Astrocyte (in vitro differentiated cells and primary cell): ENCODE data around the gene TLL2. TPM values are rescaled to one million over a fixed set of nuclear protein-coding genes. Genes with fewer than 3 reads are reported as not detected.

Experiments
- DNase-seq: peaks from one replicate; pipeline ENCODE4 v3.0.0-alpha.2; 2010; ENCODE audit warnings: low read depth
- FAIRE-seq: peaks from 2 replicates; lab custom pipeline; 2011; peaks lifted over from hg19 to GRCh38; lab: Jason Lieb, UNC
- H2AFZ ChIP-seq: 2 replicates; pipeline ENCODE4 v1.6.0; 2012; ENCODE audit warnings: low read depth, low read length, inconsistent platforms
- H3K27ac ChIP-seq: 2 replicates; pipeline ENCODE4 v1.5.1; 2011; ENCODE audit warnings: low read depth, low read length, inconsistent platforms
- H3K27me3 ChIP-seq: 2 replicates; pipeline ENCODE4 v1.6.0; 2011; ENCODE audit warnings: low read length, inconsistent platforms; ENCODE audit not compliant: insufficient read depth
- H3K36me3 ChIP-seq: 2 replicates; pipeline ENCODE4 v1.5.1; 2011; ENCODE audit warnings: low read length, inconsistent platforms; ENCODE audit not compliant: insufficient read depth
- H3K4me1 ChIP-seq: 2 replicates; pipeline ENCODE4 v1.5.1; 2011; ENCODE audit warnings: low read length, inconsistent platforms; ENCODE audit not compliant: insufficient read depth
- H3K4me2 ChIP-seq: 2 replicates; pipeline ENCODE4 v1.6.0; 2012; ENCODE audit warnings: low read length, inconsistent platforms
- H3K4me3 ChIP-seq: 2 replicates; pipeline ENCODE4 v1.5.1; 2011; ENCODE audit warnings: low read depth, mild to moderate bottlenecking, low read length, inconsistent platforms; ENCODE audit not compliant: insufficient read depth
- H3K79me2 ChIP-seq: 2 replicates; pipeline ENCODE4 v1.6.0; 2012; ENCODE audit warnings: mild to moderate bottlenecking, low read length, inconsistent platforms; ENCODE audit not compliant: insufficient read depth
- H3K9ac ChIP-seq: 2 replicates; pipeline ENCODE4 v1.6.0; 2012; ENCODE audit warnings: mild to moderate bottlenecking, low read length, inconsistent platforms
- H3K9me3 ChIP-seq: 2 replicates; pipeline ENCODE4 v1.5.1; 2012; ENCODE audit warnings: low read depth, mild to moderate bottlenecking, low read length, inconsistent platforms; ENCODE audit not compliant: insufficient read depth
- H4K20me1 ChIP-seq: 2 replicates; pipeline ENCODE4 v1.6.0; 2012; ENCODE audit warnings: low read length, inconsistent platforms; ENCODE audit not compliant: insufficient read depth
- H3K27ac Mint-ChIP-seq: one replicate; pipeline ENCODE4 v1.8.0; 2021; ENCODE audit warnings: mild to moderate bottlenecking, mixed read lengths; ENCODE audit not compliant: unreplicated experiment
- H3K27me3 Mint-ChIP-seq: one replicate; pipeline ENCODE4 v1.8.0; 2021; ENCODE audit warnings: low read depth, mixed read lengths; ENCODE audit not compliant: unreplicated experiment
- H3K36me3 Mint-ChIP-seq: one replicate; pipeline ENCODE4 v1.8.0; 2021; ENCODE audit warnings: low read depth, mixed read lengths; ENCODE audit not compliant: unreplicated experiment
- H3K4me1 Mint-ChIP-seq: one replicate; pipeline ENCODE4 v1.8.0; 2021; ENCODE audit warnings: low read depth, mixed read lengths; ENCODE audit not compliant: unreplicated experiment
- H3K4me3 Mint-ChIP-seq: one replicate; pipeline ENCODE4 v1.8.0; 2021; ENCODE audit warnings: mild to moderate bottlenecking, moderate library complexity, mixed read lengths; ENCODE audit not compliant: unreplicated experiment
- H3K9me3 Mint-ChIP-seq: one replicate; pipeline ENCODE4 v1.8.0; 2021; ENCODE audit warnings: mild to moderate bottlenecking, mixed read lengths; ENCODE audit not compliant: unreplicated experiment
- CTCF ChIP-seq: IDR thresholded peaks from 2 replicates; pipeline ENCODE4 v1.5.1; 2011; ENCODE audit warnings: low read depth, mild to moderate bottlenecking, inconsistent platforms, low read length, moderate library complexity; ENCODE audit not compliant: insufficient read depth
- EZH2 ChIP-seq: IDR thresholded peaks from 2 replicates; pipeline ENCODE4 v1.6.1; 2012; ENCODE audit warnings: mild to moderate bottlenecking, low read length, inconsistent platforms; ENCODE audit not compliant: insufficient read depth
- total RNA-seq: library from RNA; stranded (reverse); gene quantifications from 2 replicates; pipeline ENCODE4 v1.2.1, GENCODE V29; 2021

TLL2 gene
- total RNA-seq, 1 donor from 2014 or later: 7.6 TPM

- Histone ChIP-seq H2AFZ (no peak overlapping the region), H3K27me3 (no peaks in the 10 kb centered on the region), H3K36me3 (no peaks in the 10 kb centered on the region), H3K79me2 (no peaks in the 10 kb centered on the region), H3K4me2 (no peak overlapping the region), H3K4me1 (no peaks in the 10 kb centered on the region), H4K20me1 (no peaks in the 10 kb centered on the region), H3K9ac (no peak overlapping the region), H3K27ac (no peak overlapping the region), H3K4me3 (no peak overlapping the region), H3K9me3 (no peaks in the 10 kb centered on the region)
- H3K36me3 Mint-ChIP-seq: peaks cover 5% of the 10 kb centered on the region
- no peak for TF ChIP-seq CTCF
- H3K4me1 Mint-ChIP-seq: peaks cover 5% of the 10 kb centered on the region
- H3K9me3 Mint-ChIP-seq: peaks cover 2% of the 10 kb centered on the region
- DNase-seq (no peak), FAIRE-seq (no peak)
- no peak overlapping the region for H3K4me3 Mint-ChIP-seq
- no peak overlapping the region for H3K27ac Mint-ChIP-seq
- peaks cover 8% of the 10 kb centered on the region for H3K27me3 Mint-ChIP-seq
Measured at GRCh38 chr10:96380821-96381220, 132.9 kb downstream of the TLL2 start.

- H3K4me3 ChIP-seq: no peak overlapping the region
- FAIRE-seq: no peak
- H3K4me3 Mint-ChIP-seq: no peak overlapping the region
Measured at GRCh38 chr10:96379758-96380157, 134.0 kb downstream of the TLL2 start.

DNA sequence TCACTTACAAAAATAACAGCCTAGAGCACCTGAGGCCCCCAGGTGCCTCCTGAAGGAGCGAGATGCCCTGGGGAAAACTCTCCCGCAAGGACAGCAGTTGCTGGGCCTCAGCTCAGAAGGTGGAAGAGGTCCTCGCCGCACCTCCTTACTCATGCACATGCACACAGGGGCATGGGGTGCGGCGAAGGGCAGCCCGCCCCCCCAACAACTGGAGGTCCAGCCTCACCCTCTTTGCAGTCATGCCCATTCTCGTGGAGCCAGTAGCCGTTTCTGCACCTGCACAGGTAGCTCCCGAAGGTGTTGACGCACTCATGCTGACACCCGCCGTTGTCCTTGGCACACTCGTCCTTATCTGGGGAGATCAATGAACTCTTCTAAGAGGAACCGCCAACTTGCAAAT is 135.0 kb downstream of the TLL2 start:
- H3K4me2 ChIP-seq: no peak overlapping the region
- Mint-ChIP-seq H3K27ac (no peak overlapping the region), H3K9me3 (no peaks in the 10 kb centered on the region), H3K4me1 (peaks cover 9% of the 10 kb centered on the region), H3K4me3 (no peak overlapping the region), H3K36me3 (peaks cover 3% of the 10 kb centered on the region), H3K27me3 (peaks cover 15% of the 10 kb centered on the region)
- DNase-seq: no peak
- no peak for FAIRE-seq
- no peak overlapping the region for H3K27ac ChIP-seq
- H3K79me2 ChIP-seq: no peaks in the 10 kb centered on the region
- H3K4me1 ChIP-seq: peaks cover 4% of the 10 kb centered on the region
- H3K27me3 ChIP-seq: no peaks in the 10 kb centered on the region
- H2AFZ ChIP-seq: no peak overlapping the region
- H3K36me3 ChIP-seq: no peaks in the 10 kb centered on the region
- no peak overlapping the region for H3K9ac ChIP-seq
- H3K9me3 ChIP-seq: no peaks in the 10 kb centered on the region
- no peak for TF ChIP-seq CTCF
- no peak for TF ChIP-seq EZH2
- no peak overlapping the region for H3K4me3 ChIP-seq
- H4K20me1 ChIP-seq: no peaks in the 10 kb centered on the region

More at GRCh38 chr10:96379758-96380157, 134.0 kb downstream of the TLL2 start:
- Histone ChIP-seq H3K27me3 (no peaks in the 10 kb centered on the region), H3K9ac (no peak overlapping the region), H3K4me2 (no peak overlapping the region), H3K27ac (no peak overlapping the region), H3K9me3 (no peaks in the 10 kb centered on the region), H4K20me1 (no peaks in the 10 kb centered on the region), H3K36me3 (no peaks in the 10 kb centered on the region), H3K79me2 (no peaks in the 10 kb centered on the region), H2AFZ (no peak overlapping the region), H3K4me1 (peaks cover 4% of the 10 kb centered on the region)
- H3K27me3 Mint-ChIP-seq: peaks cover 8% of the 10 kb centered on the region
- H3K9me3 Mint-ChIP-seq: no peaks in the 10 kb centered on the region
- DNase-seq: no peak
- no peak for TF ChIP-seq CTCF
- TF ChIP-seq EZH2: no peak
- H3K4me1 Mint-ChIP-seq: peaks cover 9% of the 10 kb centered on the region
- H3K27ac Mint-ChIP-seq: no peak overlapping the region
- H3K36me3 Mint-ChIP-seq: peaks cover 3% of the 10 kb centered on the region
